ENCODE measurements around the gene RIGI. TPM values are rescaled to one million over a fixed set of nuclear protein-coding genes. Genes with fewer than 3 reads are reported as not detected.

Gene RIGI
- total RNA-seq, 1 experiment from 2014 or later = 3.9 TPM

GRCh38 chr9:32566770-32567169 is 40.8 kb upstream of the RIGI start:
- no peak overlapping the region for H3K4me2 ChIP-seq
- H3K36me3 ChIP-seq (ENCODE audit: low read depth) = no peaks in the 10 kb centered on the region
- ChIA-PET POLR2A (ENCODE audit: unreplicated experiment) (no interaction called here), CTCF (no interaction called here)
- no peaks in the 10 kb centered on the region for H3F3A ChIP-seq (ENCODE audit: insufficient read depth, low read depth)
- peaks cover 9% of the 10 kb centered on the region; the same call in 1 of the 2 replicates for H3K4me1 ChIP-seq (replicated peaks; ENCODE audit: insufficient read depth)
- peaks cover 19% of the 10 kb centered on the region for H3K79me2 ChIP-seq (ENCODE audit: low read depth)
- TF ChIP-seq EZH2 (IDR thresholded peaks at IDR 0.05; ENCODE audit: low read depth) (no peak), CTCF (conservative IDR thresholded peaks at IDR 0.05) (no peak)
- H3K27ac ChIP-seq = no peak overlapping the region
- H3K4me3 ChIP-seq = no peak overlapping the region
- H3K27me3 ChIP-seq (ENCODE audit: insufficient read depth, low read depth) = no peaks in the 10 kb centered on the region
- H4K20me1 ChIP-seq (ENCODE audit: insufficient read depth) = peaks cover under 1% of the 10 kb centered on the region; the same call in 1 of the 2 replicates
- intact Hi-C loops (cut with micrococcal nuclease; ENCODE audit: unreplicated experiment) = no loop called here
- no peaks in the 10 kb centered on the region for H3K9me3 ChIP-seq (ENCODE audit: insufficient read depth, low read depth)
- no peak overlapping the region for H2AFZ ChIP-seq
- no peak for DNase-seq
- H3K9me2 ChIP-seq (ENCODE audit: insufficient read depth) = no peaks in the 10 kb centered on the region
- BruUV-seq (replicated peaks) = no TSS peak

- Histone ChIP-seq H3K4me2 (no peak overlapping the region), H3K4me1 (replicated peaks; ENCODE audit: insufficient read depth) (peaks cover 1% of the 10 kb centered on the region; the same call in 1 of the 2 replicates), H3K79me2 (ENCODE audit: low read depth) (peaks cover 11% of the 10 kb centered on the region), H3K4me3 (no peak overlapping the region), H3F3A (ENCODE audit: insufficient read depth, low read depth) (no peaks in the 10 kb centered on the region), H3K9me3 (ENCODE audit: insufficient read depth, low read depth) (no peaks in the 10 kb centered on the region), H3K27me3 (ENCODE audit: insufficient read depth, low read depth) (no peaks in the 10 kb centered on the region), H4K20me1 (ENCODE audit: insufficient read depth) (no peaks in the 10 kb centered on the region), H3K36me3 (ENCODE audit: low read depth) (no peaks in the 10 kb centered on the region), H3K27ac (no peak overlapping the region), H2AFZ (no peak overlapping the region), H3K9me2 (ENCODE audit: insufficient read depth) (no peaks in the 10 kb centered on the region)
- no peak for DNase-seq
- TF ChIP-seq CTCF (conservative IDR thresholded peaks at IDR 0.05) = no peak
- BruUV-seq (replicated peaks) = no TSS peak
- CTCF ChIA-PET = no interaction called here
- intact Hi-C loops (cut with micrococcal nuclease; ENCODE audit: unreplicated experiment) = no loop called here
- POLR2A ChIA-PET (ENCODE audit: unreplicated experiment) = interaction anchor here (0.6 to 0.7 kb wide), 2 partner anchors 9 to 428 kb away, joined by 9 to 18 read pairs; no protein-coding TSS in a partner anchor
Measured at GRCh38 chr9:32565967-32566366, 40.0 kb upstream of the RIGI start.

- no peaks in the 10 kb centered on the region for H3F3A ChIP-seq (ENCODE audit: insufficient read depth, low read depth)
- H3K27me3 ChIP-seq (ENCODE audit: insufficient read depth, low read depth) = no peaks in the 10 kb centered on the region
- BruUV-seq (replicated peaks) = no TSS peak
- TF ChIP-seq EZH2 (IDR thresholded peaks at IDR 0.05; ENCODE audit: low read depth) (no peak), CTCF (conservative IDR thresholded peaks at IDR 0.05) (no peak)
- no peaks in the 10 kb centered on the region for H4K20me1 ChIP-seq (ENCODE audit: insufficient read depth)
- H3K79me2 ChIP-seq (ENCODE audit: low read depth) = no peaks in the 10 kb centered on the region
- CTCF ChIA-PET = no interaction called here
- POLR2A ChIA-PET (ENCODE audit: unreplicated experiment) = no interaction called here
- DNase-seq = no peak
- intact Hi-C loops (cut with micrococcal nuclease; ENCODE audit: unreplicated experiment) = no loop called here
- no peak overlapping the region for H2AFZ ChIP-seq
- no peaks in the 10 kb centered on the region for H3K9me2 ChIP-seq (ENCODE audit: insufficient read depth)
- no peak overlapping the region for H3K27ac ChIP-seq
- H3K9me3 ChIP-seq (ENCODE audit: insufficient read depth, low read depth) = no peaks in the 10 kb centered on the region
- peaks cover 1% of the 10 kb centered on the region; the same call in 1 of the 2 replicates for H3K4me1 ChIP-seq (replicated peaks; ENCODE audit: insufficient read depth)
- H3K4me2 ChIP-seq = no peak overlapping the region
- H3K36me3 ChIP-seq (ENCODE audit: low read depth) = no peaks in the 10 kb centered on the region
- no peak overlapping the region for H3K4me3 ChIP-seq
Measured at GRCh38 chr9:32558408-32558934, 32.5 kb upstream of the RIGI start.
